ENCODE results near the gene S100A13.
A peak's percentile ranks its signal among the peaks of the same experiment; 100 is the strongest.
"Not testable (repeated sequence)": the region's sequence is repeated elsewhere in the genome, so short reads cannot be mapped to it uniquely, and the experiment has no call there.

The S100A13 gene

GRCh38 chr1:153599847-153600246 lies 27.5 kb downstream of the S100A13 start:
- DNase-seq, result no peak

- DNase-seq, result peak; percentile 30
Observed at GRCh38 chr1:153598309-153599172, 28.8 kb downstream of the S100A13 start.

GRCh38 chr1:153597206-153597605 lies 30.1 kb downstream of the S100A13 start:
- no peak for DNase-seq

GRCh38 chr1:153592748-153593147 lies 34.6 kb downstream of the S100A13 start:
- no peak for DNase-seq

GRCh38 chr1:153588482-153588881 lies 38.8 kb downstream of the S100A13 start:
- no peak for DNase-seq

GRCh38 chr1:153588033-153588432 lies 39.3 kb downstream of the S100A13 start:
- not testable (repeated sequence) for DNase-seq

- DNase-seq, result no peak
Observed at GRCh38 chr1:153587314-153587713, 40.0 kb downstream of the S100A13 start.

GRCh38 chr1:153586347-153586746 lies 41.0 kb downstream of the S100A13 start:
- DNase-seq, result no peak

GRCh38 chr1:153585006-153585405 lies 42.3 kb downstream of the S100A13 start:
- DNase-seq, result no peak

- no peak for DNase-seq
Observed at GRCh38 chr1:153583976-153584375, 43.3 kb downstream of the S100A13 start.

GRCh38 chr1:153583514-153583913 lies 43.8 kb downstream of the S100A13 start:
- not testable (repeated sequence) for DNase-seq

GRCh38 chr1:153582836-153583235 lies 44.5 kb downstream of the S100A13 start:
- not testable (repeated sequence) for DNase-seq

- DNase-seq, result no peak
Observed at GRCh38 chr1:153578936-153579335, 48.4 kb downstream of the S100A13 start.

GRCh38 chr1:153578490-153578889 lies 48.8 kb downstream of the S100A13 start:
- DNase-seq, result no peak

GRCh38 chr1:153577624-153578051 lies 49.7 kb downstream of the S100A13 start:
- no peak for DNase-seq

GRCh38 chr1:153577138-153577537 lies 50.2 kb downstream of the S100A13 start:
- no peak for DNase-seq

- DNase-seq, result not testable (repeated sequence)
Observed at GRCh38 chr1:153575497-153575896, 51.8 kb downstream of the S100A13 start.

- DNase-seq, result not testable (repeated sequence)
Observed at GRCh38 chr1:153575081-153575491, 52.2 kb downstream of the S100A13 start.

- no peak for DNase-seq
Observed at GRCh38 chr1:153573351-153573750, 54.0 kb downstream of the S100A13 start.

- peak; percentile 61 for DNase-seq
Observed at GRCh38 chr1:153572569-153573015, 54.7 kb downstream of the S100A13 start.

- DNase-seq, result no peak
Observed at GRCh38 chr1:153571706-153572105, 55.6 kb downstream of the S100A13 start.

- no peak for DNase-seq
Observed at GRCh38 chr1:153570874-153571273, 56.4 kb downstream of the S100A13 start.

GRCh38 chr1:153569465-153569864 lies 57.8 kb downstream of the S100A13 start:
- no peak for DNase-seq

Measured in CD4-positive, alpha-beta T cell treated with Interleukin-17A for 1 hour (primary cell).